HUES48 (cell line): Measurements from ENCODE around the gene PTPRD.

Source experiments
- H3K27ac ChIP-seq: one replicate; pipeline ENCODE4 v1.7.0; 2013; ENCODE audit warnings: low read depth, low read length, inconsistent platforms
- H3K27me3 ChIP-seq: 2 replicates; pipeline ENCODE4 v1.6.1; 2013; ENCODE audit warnings: mild to moderate bottlenecking, low read length; ENCODE audit not compliant: control insufficient read depth, insufficient read depth
- H3K36me3 ChIP-seq: 2 replicates; pipeline ENCODE4 v1.6.1; 2013; ENCODE audit warnings: low read length; ENCODE audit not compliant: control insufficient read depth, insufficient read depth
- H3K4me1 ChIP-seq: 2 replicates; pipeline ENCODE4 v1.6.1; 2013; ENCODE audit warnings: mild to moderate bottlenecking, low read length; ENCODE audit not compliant: control insufficient read depth, insufficient read depth
- H3K4me3 ChIP-seq: 2 replicates; pipeline ENCODE4 v1.5.1; 2013; ENCODE audit warnings: mild to moderate bottlenecking, low read depth, low read length
- H3K9ac ChIP-seq: 2 replicates; pipeline ENCODE4 v1.6.1; 2013; ENCODE audit warnings: mild to moderate bottlenecking, low read depth, low read length, moderate library complexity
- H3K9me3 ChIP-seq: 2 replicates; pipeline ENCODE4 v1.6.1; 2013; ENCODE audit warnings: low read length; ENCODE audit not compliant: control insufficient read depth, insufficient read depth

Gene PTPRD

DNA sequence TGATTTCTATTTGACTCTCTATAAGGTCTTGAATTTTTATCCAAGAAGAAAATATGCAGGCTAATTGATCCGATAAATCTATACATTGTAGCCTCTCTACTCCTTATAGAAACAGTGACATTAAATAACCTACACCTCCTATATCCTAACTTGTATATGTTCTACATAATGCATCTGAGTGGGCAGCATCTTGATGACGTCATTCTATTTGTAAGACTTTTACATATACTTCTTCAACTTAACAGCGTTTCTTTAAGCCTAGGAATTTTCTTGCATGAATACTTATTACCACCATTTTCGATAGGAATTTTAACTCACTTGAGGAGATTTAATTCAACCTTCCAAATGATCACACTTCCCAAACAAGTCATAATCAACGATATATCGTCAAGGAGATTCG, 869.0 kb downstream of the PTPRD start:
- Histone ChIP-seq H3K4me1 (0 out of 2 replicates have a peak, but pooled peaks cover 2% of the 10 kb centered on the region), H3K4me3 (no peak overlapping the region), H3K36me3 (no peaks in the 10 kb centered on the region), H3K9ac (no peak overlapping the region), H3K27me3 (no peaks in the 10 kb centered on the region), H3K27ac (no peak overlapping the region), H3K9me3 (no peaks in the 10 kb centered on the region)

DNA sequence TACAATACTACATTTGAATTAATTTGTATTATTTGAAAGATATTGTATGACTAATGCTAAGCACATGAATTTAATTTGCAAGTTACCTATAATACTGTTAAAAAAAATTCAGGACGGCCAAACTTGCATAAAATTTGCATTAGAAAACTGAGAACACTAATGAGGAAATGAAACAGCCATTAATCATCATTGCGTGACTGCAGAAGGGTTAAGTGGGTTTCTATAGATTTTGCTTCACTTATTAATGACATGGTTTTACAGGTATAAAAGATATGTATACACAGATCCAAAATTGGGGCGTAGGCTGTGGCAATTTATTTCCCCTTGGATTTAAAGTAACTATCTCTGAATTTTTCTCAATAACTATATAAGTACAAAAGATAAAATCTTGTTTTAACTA, 882.6 kb downstream of the PTPRD start:
- Histone ChIP-seq H3K4me3 (no peak overlapping the region), H3K4me1 (peaks cover 15% of the 10 kb centered on the region), H3K9me3 (no peaks in the 10 kb centered on the region), H3K27ac (no peak overlapping the region), H3K9ac (no peak overlapping the region), H3K27me3 (no peaks in the 10 kb centered on the region), H3K36me3 (no peaks in the 10 kb centered on the region)

DNA sequence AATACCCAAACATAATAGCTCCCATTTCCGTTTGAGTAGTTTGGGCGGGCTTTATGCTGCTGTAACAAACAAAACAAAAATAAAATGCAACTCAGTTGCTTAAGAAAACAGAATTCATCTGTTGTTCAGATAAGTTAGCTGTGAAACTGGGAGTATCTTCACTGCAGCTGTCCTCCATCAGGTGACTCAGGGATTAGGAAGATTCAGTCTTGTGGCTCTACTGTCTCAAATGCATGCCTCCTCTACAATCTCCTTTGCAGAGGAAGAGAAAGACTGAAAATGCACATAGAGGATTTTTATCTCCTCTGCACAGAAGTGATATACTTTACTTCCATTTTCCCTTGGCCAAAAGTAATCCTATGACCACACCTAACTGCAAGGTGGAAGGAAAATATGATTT, 883.7 kb downstream of the PTPRD start:
- H3K9me3 ChIP-seq, result no peaks in the 10 kb centered on the region
- peaks cover 15% of the 10 kb centered on the region for H3K4me1 ChIP-seq
- H3K27ac ChIP-seq, result peak overlapping the region; percentile 23
- H3K27me3 ChIP-seq, result no peaks in the 10 kb centered on the region
- H3K9ac ChIP-seq, result no peak overlapping the region
- H3K4me3 ChIP-seq, result no peak overlapping the region
- no peaks in the 10 kb centered on the region for H3K36me3 ChIP-seq

DNA sequence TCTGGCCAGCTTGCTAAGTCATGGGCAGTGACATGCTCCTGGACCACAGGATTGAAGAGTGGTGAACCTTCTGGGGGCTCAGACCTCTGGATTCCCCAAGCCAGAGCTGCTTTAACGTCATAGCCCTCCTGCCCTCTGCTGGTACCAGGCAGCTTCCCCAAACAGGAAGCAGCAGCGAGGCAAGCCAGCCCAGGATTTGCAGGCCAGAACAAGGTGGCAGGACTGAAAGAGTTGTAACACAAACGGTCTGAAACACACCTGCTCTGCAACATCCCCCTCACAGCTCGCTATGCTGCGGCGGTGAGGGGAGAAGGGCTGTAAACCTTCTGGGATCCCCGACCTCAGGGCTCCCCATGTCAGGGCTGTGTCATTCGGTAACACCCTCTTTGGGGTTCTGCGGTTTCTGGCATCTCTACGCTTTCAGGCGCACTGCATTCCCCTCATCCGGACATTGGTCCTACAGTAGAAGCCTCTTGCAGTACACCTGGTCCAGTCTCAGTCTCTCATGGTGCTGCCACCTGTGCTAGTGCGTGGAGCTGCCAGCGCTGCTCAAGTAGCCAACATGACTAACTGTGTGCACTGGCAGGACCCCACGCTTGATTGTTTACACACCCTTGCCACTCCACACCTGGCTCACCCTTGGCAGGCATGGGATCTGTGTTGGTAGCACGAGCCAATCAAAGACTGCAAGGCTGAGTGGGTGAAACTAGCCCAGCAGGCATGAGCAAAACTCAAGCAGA, 893.3 kb downstream of the PTPRD start:
- Histone ChIP-seq H3K9ac (no peak overlapping the region), H3K27ac (no peak overlapping the region), H3K4me3 (no peak overlapping the region), H3K4me1 (no peaks in the 10 kb centered on the region), H3K36me3 (no peaks in the 10 kb centered on the region), H3K9me3 (peaks cover 16% of the 10 kb centered on the region), H3K27me3 (no peaks in the 10 kb centered on the region)

DNA sequence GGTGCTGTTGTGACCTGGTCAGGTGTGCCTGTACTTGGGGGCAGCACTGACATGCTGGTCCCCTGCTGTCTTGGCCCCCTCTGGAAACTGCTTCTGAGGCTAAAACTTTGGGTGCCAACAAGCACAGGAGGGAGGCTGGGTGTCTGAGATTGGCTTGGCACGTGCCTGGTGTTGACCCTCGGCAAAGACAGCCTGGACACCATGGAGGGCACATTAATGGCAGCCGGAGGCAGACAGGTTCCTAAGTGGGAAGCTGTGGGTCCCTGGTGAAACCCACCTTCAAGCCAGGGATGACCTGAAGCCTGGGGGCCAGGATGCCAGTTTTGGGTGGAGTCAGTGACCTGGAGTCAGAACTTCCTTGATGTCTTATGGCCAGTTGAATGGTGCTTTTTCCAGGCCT, 894.1 kb downstream of the PTPRD start:
- H3K27me3 ChIP-seq, result no peaks in the 10 kb centered on the region
- no peaks in the 10 kb centered on the region for H3K4me1 ChIP-seq
- no peak overlapping the region for H3K9ac ChIP-seq
- H3K9me3 ChIP-seq, result peaks cover 16% of the 10 kb centered on the region
- no peaks in the 10 kb centered on the region for H3K36me3 ChIP-seq
- H3K27ac ChIP-seq, result no peak overlapping the region
- no peak overlapping the region for H3K4me3 ChIP-seq

DNA sequence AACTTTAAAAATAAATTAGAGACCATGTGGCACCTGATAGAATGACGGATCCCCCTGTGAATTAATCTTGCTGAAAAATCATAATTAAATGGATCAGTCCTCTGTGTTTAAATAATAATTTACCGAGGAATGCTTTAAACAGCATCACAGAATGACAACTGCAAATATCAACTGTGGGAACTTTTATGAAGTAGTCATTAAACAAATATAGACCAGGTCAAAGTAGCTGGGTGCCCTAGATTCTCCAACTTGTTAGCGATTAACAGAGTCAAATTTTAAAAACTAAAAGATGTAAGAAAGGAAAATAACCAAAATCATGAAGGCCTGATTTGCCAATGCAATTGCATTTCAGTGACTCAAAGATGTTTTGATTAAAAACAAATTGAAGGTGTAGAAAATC, 933.4 kb downstream of the PTPRD start:
- no peak overlapping the region for H3K4me3 ChIP-seq
- H3K4me1 ChIP-seq, result no peaks in the 10 kb centered on the region
- no peak overlapping the region for H3K27ac ChIP-seq

DNA sequence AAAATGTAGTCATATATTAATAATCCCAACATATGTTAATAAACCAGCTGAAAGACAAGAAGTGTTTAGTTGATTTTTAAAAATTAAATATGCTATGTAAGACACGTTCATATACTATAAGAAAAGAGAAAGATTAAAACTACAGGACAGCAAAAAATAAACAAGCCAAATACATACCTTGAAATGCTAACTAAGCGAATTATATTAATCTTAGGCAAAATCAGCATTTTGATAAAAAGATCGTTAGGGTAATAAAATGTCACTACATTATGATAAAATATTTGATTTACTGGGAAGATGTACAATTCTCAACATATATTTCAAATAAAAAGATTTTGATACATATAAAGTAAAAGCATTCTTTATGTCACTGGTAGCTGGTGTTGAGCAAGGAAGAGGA, 938.3 kb downstream of the PTPRD start:
- Histone ChIP-seq H3K27ac (no peak overlapping the region), H3K9me3 (no peaks in the 10 kb centered on the region), H3K27me3 (no peaks in the 10 kb centered on the region), H3K4me1 (no peaks in the 10 kb centered on the region), H3K9ac (no peak overlapping the region), H3K4me3 (no peak overlapping the region), H3K36me3 (no peaks in the 10 kb centered on the region)

More for the DNA sequence above, 933.4 kb downstream of the PTPRD start:
- H3K36me3 ChIP-seq, result no peaks in the 10 kb centered on the region
- H3K9me3 ChIP-seq, result no peaks in the 10 kb centered on the region
- no peak overlapping the region for H3K9ac ChIP-seq
- H3K27me3 ChIP-seq, result no peaks in the 10 kb centered on the region

DNA sequence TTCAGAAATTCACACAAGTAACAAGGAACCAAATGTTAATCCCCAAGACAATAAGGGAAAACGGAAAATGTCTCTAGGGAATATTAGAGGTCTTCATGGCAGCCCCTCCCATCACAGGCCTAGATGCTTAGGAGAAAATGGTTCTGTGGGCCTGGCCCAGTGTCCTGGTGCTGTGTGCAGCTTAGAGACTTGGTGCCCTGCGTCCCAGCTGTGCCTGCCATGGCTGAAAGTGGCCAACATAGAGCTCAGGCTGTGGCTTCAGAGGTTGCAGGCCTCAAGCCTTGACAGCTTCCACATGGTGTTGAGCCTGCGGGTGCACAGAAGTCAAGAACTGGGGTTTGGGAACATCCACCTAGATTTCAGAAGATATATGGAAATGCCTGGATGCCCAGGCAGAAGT, 942.3 kb downstream of the PTPRD start:
- Histone ChIP-seq H3K9ac (no peak overlapping the region), H3K4me1 (no peaks in the 10 kb centered on the region), H3K36me3 (no peaks in the 10 kb centered on the region), H3K4me3 (no peak overlapping the region), H3K27ac (no peak overlapping the region), H3K9me3 (no peaks in the 10 kb centered on the region), H3K27me3 (no peaks in the 10 kb centered on the region)

DNA sequence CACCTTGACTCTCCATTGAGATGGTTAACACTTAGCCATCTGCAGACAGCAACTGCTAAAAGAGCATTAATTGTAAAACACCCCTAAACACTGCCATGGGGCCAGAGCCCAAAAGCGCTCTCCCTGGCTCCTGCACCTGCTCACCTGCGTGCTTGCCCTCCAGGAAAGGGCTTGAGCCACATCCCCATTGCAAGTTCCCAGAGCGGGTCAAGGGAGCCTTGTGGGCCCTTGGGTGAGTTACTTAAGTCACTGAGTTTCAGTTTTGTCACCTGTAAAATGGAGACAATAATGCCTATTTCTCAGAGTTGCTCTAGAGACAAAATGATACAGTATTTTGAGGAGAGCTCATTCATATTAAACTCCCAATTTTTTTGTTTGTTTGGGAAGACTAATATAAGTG, 967.8 kb downstream of the PTPRD start:
- H3K4me3 ChIP-seq, result no peak overlapping the region
- no peak overlapping the region for H3K27ac ChIP-seq
- H3K9ac ChIP-seq, result no peak overlapping the region

DNA sequence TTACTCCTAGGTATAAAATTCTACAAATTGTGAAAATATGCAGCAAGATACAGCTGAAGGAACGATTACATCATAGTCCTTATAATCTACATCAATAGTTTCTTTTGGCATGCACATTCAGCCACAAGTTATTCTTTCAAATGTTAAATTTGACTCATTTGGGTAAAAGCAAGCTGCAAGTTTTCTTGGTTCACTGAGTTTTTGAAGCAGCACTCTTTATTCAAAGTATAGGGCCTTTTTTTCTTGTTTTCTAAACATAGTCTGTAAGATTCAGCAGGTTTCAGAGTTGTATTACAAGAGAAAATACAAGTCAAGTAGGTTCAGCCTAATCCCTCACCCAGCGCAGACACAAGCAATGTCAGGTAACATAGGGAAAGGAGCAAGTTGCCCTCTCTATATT, 981.5 kb downstream of the PTPRD start:
- Histone ChIP-seq H3K36me3 (no peaks in the 10 kb centered on the region), H3K27ac (peak overlapping the region; percentile 69), H3K4me1 (peaks cover 18% of the 10 kb centered on the region), H3K4me3 (peak overlapping the region; percentile 23; the same call in 1 of the 2 replicates), H3K9ac (no peak overlapping the region), H3K27me3 (no peaks in the 10 kb centered on the region), H3K9me3 (no peaks in the 10 kb centered on the region)

More for the DNA sequence above, 967.8 kb downstream of the PTPRD start:
- Histone ChIP-seq H3K9me3 (no peaks in the 10 kb centered on the region), H3K27me3 (no peaks in the 10 kb centered on the region), H3K36me3 (no peaks in the 10 kb centered on the region), H3K4me1 (no peaks in the 10 kb centered on the region)

DNA sequence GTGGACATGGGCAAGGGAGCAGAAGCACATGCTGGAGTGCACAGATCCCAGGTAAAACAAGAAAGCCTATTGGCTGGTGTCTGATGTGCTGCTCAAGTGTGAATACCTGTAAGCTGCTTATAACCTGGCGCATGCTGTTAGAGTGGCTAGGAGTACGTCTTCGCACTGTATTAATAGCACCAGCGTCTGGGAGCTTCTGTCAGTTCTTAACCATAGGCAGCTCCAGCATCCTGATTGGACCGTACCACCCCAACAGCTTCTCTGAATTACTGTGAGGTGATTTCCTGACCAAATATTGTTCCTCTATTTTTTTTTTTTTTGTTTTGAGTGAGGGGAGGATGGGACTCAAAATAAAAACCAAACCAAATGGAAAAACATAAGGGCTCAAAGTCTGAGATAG, 987.6 kb downstream of the PTPRD start:
- Histone ChIP-seq H3K9ac (no peak overlapping the region), H3K9me3 (no peaks in the 10 kb centered on the region), H3K27ac (no peak overlapping the region), H3K36me3 (no peaks in the 10 kb centered on the region), H3K4me1 (peaks cover 3% of the 10 kb centered on the region), H3K27me3 (no peaks in the 10 kb centered on the region), H3K4me3 (no peak overlapping the region)
